H9 (cell line): Measurements from ENCODE around the gene NINL. TPM values are rescaled to one million over a fixed set of nuclear protein-coding genes. Genes with fewer than 3 reads are reported as not detected.

ENCODE experiments used
- DNase-seq: peaks from one replicate; pipeline ENCODE4 v3.0.0-alpha.2; 2017
- H2AFZ ChIP-seq: one replicate; pipeline ENCODE4 v1.6.1; 2013; ENCODE audit warnings: mild to moderate bottlenecking, low read length, control low read depth, moderate library complexity
- H2AK5ac ChIP-seq: 2 replicates; pipeline ENCODE4 v1.6.1; 2013; ENCODE audit warnings: low read length, control low read depth, mixed read lengths; ENCODE audit not compliant: insufficient read length
- H2BK120ac ChIP-seq: one replicate; pipeline ENCODE4 v1.6.1; 2013; ENCODE audit warnings: low read depth, mild to moderate bottlenecking, low read length, control low read depth, inconsistent platforms; ENCODE audit not compliant: poor library complexity, severe bottlenecking
- H2BK12ac ChIP-seq: 2 replicates; pipeline ENCODE4 v1.6.1; 2013; ENCODE audit warnings: low read length, control low read depth, mixed read lengths, low read depth; ENCODE audit not compliant: insufficient read length
- H2BK15ac ChIP-seq: 2 replicates; pipeline ENCODE4 v1.6.1; 2013; ENCODE audit warnings: low read depth, low read length, control low read depth
- H2BK20ac ChIP-seq: one replicate; pipeline ENCODE4 v1.6.1; 2013; ENCODE audit warnings: low read depth, mild to moderate bottlenecking, low read length, control low read depth, inconsistent platforms; ENCODE audit not compliant: poor library complexity, severe bottlenecking
- H2BK5ac ChIP-seq: 2 replicates; pipeline ENCODE4 v1.6.1; 2013; ENCODE audit warnings: low read length, control low read depth, mixed read lengths; ENCODE audit not compliant: insufficient read length
- H3K14ac ChIP-seq: 2 replicates; pipeline ENCODE4 v1.6.1; 2013; ENCODE audit warnings: low read length, control low read depth; ENCODE audit not compliant: insufficient read depth
- H3K18ac ChIP-seq: 2 replicates; pipeline ENCODE4 v1.6.1; 2013; ENCODE audit warnings: low read depth, mild to moderate bottlenecking, mixed read lengths, low read length, control low read depth; ENCODE audit not compliant: insufficient read length
- H3K23ac ChIP-seq: 2 replicates; pipeline ENCODE4 v1.6.1; 2013; ENCODE audit warnings: low read length, control low read depth, mixed read lengths, low read depth; ENCODE audit not compliant: insufficient read length
- H3K23me2 ChIP-seq: 2 replicates; pipeline ENCODE4 v1.6.1; 2013; ENCODE audit warnings: low read depth, mild to moderate bottlenecking, mixed read lengths, low read length, control low read depth; ENCODE audit not compliant: insufficient read length, poor library complexity, severe bottlenecking
- H3K27ac ChIP-seq: 2 replicates; pipeline ENCODE4 v1.5.1; 2013; ENCODE audit warnings: low read length, control low read depth, mixed read lengths, low read depth; ENCODE audit not compliant: insufficient read length
- H3K27me3 ChIP-seq: 2 replicates; pipeline ENCODE4 v1.6.1; 2013; ENCODE audit warnings: low read length, control low read depth, inconsistent platforms; ENCODE audit not compliant: insufficient read depth
- H3K4ac ChIP-seq: 2 replicates; pipeline ENCODE4 v1.6.1; 2013; ENCODE audit warnings: low read depth, mild to moderate bottlenecking, control low read depth, inconsistent platforms, low read length, moderate library complexity
- H3K4me1 ChIP-seq: 2 replicates; pipeline ENCODE4 v1.6.1; 2013; ENCODE audit warnings: low read length, control low read depth, inconsistent platforms; ENCODE audit not compliant: insufficient read depth
- H3K4me2 ChIP-seq: 2 replicates; pipeline ENCODE4 v1.6.1; 2013; ENCODE audit warnings: low read length, control low read depth, mixed read lengths; ENCODE audit not compliant: insufficient read length, insufficient read depth
- H3K56ac ChIP-seq: 2 replicates; pipeline ENCODE4 v1.6.1; 2013; ENCODE audit warnings: low read depth, mild to moderate bottlenecking, mixed read lengths, low read length, control low read depth; ENCODE audit not compliant: insufficient read length
- H3K79me1 ChIP-seq: 2 replicates; pipeline ENCODE4 v1.6.1; 2013; ENCODE audit warnings: low read depth, mild to moderate bottlenecking, moderate library complexity, low read length, control low read depth, inconsistent platforms; ENCODE audit not compliant: insufficient read depth, poor library complexity, severe bottlenecking
- H3K79me2 ChIP-seq: 2 replicates; pipeline ENCODE4 v1.6.1; 2013; ENCODE audit warnings: low read length, control low read depth, inconsistent platforms; ENCODE audit not compliant: insufficient read depth
- H3K9ac ChIP-seq: 2 replicates; pipeline ENCODE4 v1.6.1; 2013; ENCODE audit warnings: low read length, control low read depth, mixed read lengths; ENCODE audit not compliant: insufficient read length; ENCODE audit errors: extremely low read depth
- H3K9me3 ChIP-seq: one replicate; pipeline ENCODE4 v1.6.1; 2013; ENCODE audit warnings: low read depth, low read length, inconsistent platforms; ENCODE audit not compliant: control insufficient read depth
- H3T11ph ChIP-seq: one replicate; pipeline ENCODE4 v1.6.1; 2013; ENCODE audit warnings: mild to moderate bottlenecking, low read length, control low read depth, inconsistent platforms
- H4K20me1 ChIP-seq: one replicate; pipeline ENCODE4 v1.6.1; 2013; ENCODE audit not compliant: control insufficient read depth, insufficient read length, insufficient read depth
- H4K5ac ChIP-seq: 2 replicates; pipeline ENCODE4 v1.6.1; 2013; ENCODE audit warnings: low read depth, mild to moderate bottlenecking, mixed read lengths, low read length, control low read depth; ENCODE audit not compliant: insufficient read length
- H4K8ac ChIP-seq: replicated peaks from 2 replicates; pipeline ENCODE4 v1.6.1; 2013; ENCODE audit warnings: low read length, control low read depth, mixed read lengths, low read depth; ENCODE audit not compliant: insufficient read length
- H4K91ac ChIP-seq: 2 replicates; pipeline ENCODE4 v1.6.1; 2013; ENCODE audit warnings: low read depth, mild to moderate bottlenecking, moderate library complexity, mixed read lengths, low read length, control low read depth; ENCODE audit not compliant: insufficient read length
- H3K27ac Mint-ChIP-seq, 3 experiments: 2 replicates in 2 of 3; 3 replicates in 1 of 3; pipeline ENCODE4 v1.8.0; 2020 to 2021; ENCODE audit warnings: mixed read lengths in 3 of 3, mild to moderate bottlenecking in 1 of 3, moderate library complexity in 1 of 3
- H3K27me3 Mint-ChIP-seq: 2 replicates; pipeline ENCODE4 v1.8.0; 2021; ENCODE audit warnings: low read depth, mild to moderate bottlenecking, moderate library complexity, mixed read lengths
- H3K36me3 Mint-ChIP-seq, 3 experiments: 2 replicates in 2 of 3; 3 replicates in 1 of 3; pipeline ENCODE4 v1.8.0; 2020 to 2021; ENCODE audit warnings: low read depth in 3 of 3, mixed read lengths in 3 of 3; ENCODE audit not compliant: insufficient read depth in 1 of 3
- H3K4me1 Mint-ChIP-seq, 2 experiments: 2 replicates each; pipeline ENCODE4 v1.8.0; 2020; ENCODE audit warnings: mixed read lengths in 2 of 2
- H3K4me3 Mint-ChIP-seq, 2 experiments: 2 replicates in 1 of 2; 3 replicates in 1 of 2; pipeline ENCODE4 v1.8.0; 2020 to 2021; ENCODE audit warnings: mild to moderate bottlenecking in 2 of 2, mixed read lengths in 2 of 2, moderate library complexity in 1 of 2
- H3K9me3 Mint-ChIP-seq, 2 experiments: 2 replicates in 1 of 2; 3 replicates in 1 of 2; pipeline ENCODE4 v1.8.0; 2020; ENCODE audit warnings: mild to moderate bottlenecking in 2 of 2, mixed read lengths in 2 of 2, moderate library complexity in 1 of 2
- WGBS: extraction: QIAGEN DNeasy Blood & Tissue Kit; methylation state at CpG from one replicate; pipeline ENCODE4 v1.1.7; 2013; ENCODE audit warnings: missing lambda C conversion rate, low lambda C conversion rate, mixed read lengths; ENCODE audit not compliant: insufficient read length; ENCODE audit errors: extremely low coverage; 5-methylcytosine and 5-hydroxymethylcytosine counted together
- total RNA-seq: library from RNA; stranded (reverse); gene quantifications from 2 replicates; pipeline ENCODE4 v1.2.1, GENCODE V29; 2021
- TF ChIP-seq, protein P1 (sequence below): fragments of 200-600 bp; sonication (generic); conservative IDR thresholded peaks from 3 replicates; pipeline ENCODE4 v1.8.0; 2021; ENCODE audit warnings: antibody characterized with exemption, mild to moderate bottlenecking

NINL gene
- total RNA-seq, 1 experiment from 2014 or later: 34.3 TPM

DNA sequence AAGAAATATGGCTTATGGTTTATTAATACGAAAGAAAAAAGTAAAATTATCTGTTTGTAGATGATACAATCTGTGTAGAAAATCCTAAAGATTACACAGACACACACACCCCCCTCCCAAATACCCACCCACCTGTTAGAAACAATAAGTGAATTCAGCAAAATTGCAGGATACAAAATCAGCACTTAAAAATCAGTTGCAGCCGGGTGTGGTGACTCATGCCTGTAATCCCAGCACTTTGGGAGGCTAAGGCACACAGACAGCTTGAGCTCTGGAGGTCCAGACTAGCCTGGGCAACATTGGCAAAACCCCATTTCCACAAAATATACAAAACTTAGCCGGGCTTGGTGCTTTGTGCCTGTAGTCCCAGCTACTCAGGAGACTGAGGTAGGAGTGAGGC lies 42.3 kb downstream of the NINL start:
- Histone ChIP-seq H3K27me3 (no peaks in the 10 kb centered on the region), H3K9ac (no peak overlapping the region), H3K79me1 (peaks cover 6% of the 10 kb centered on the region), H2BK20ac (no peak overlapping the region), H4K5ac (no peak overlapping the region), H3K18ac (no peak overlapping the region), H3K4me1 (peaks cover 14% of the 10 kb centered on the region), H2BK5ac (no peak overlapping the region), H3K14ac (no peak overlapping the region), H3K23me2 (no peaks in the 10 kb centered on the region), H3K4me2 (no peak overlapping the region), H3K79me2 (peaks cover 2% of the 10 kb centered on the region; the same call in 1 of the 2 replicates), H3K23ac (no peak overlapping the region), H3T11ph (no peak overlapping the region), H2AK5ac (no peak overlapping the region), H4K20me1 (peaks cover 4% of the 10 kb centered on the region), H2BK12ac (no peak overlapping the region), H4K8ac (no peak overlapping the region), H4K91ac (no peak overlapping the region), H2BK15ac (no peak overlapping the region), H3K56ac (no peak overlapping the region), H3K9me3 (no peaks in the 10 kb centered on the region), H2AFZ (no peak overlapping the region), H3K27ac (no peak overlapping the region), H3K4ac (no peak overlapping the region), H2BK120ac (no peak overlapping the region)
- Mint-ChIP-seq H3K4me3 (no peak overlapping the region), H3K27ac (0 out of 7 replicates have a peak overlapping the region, but pooled peaks of 1 of the 3 experiments have one; percentile 72), H3K36me3 (peaks cover 8 to 12% (median 10%) of the 10 kb centered on the region in 3 experiments; a peak in 5 of 7 replicates), H3K4me1 (peaks cover 65 to 76% of the 10 kb centered on the region in 2 experiments), H3K9me3 (no peaks in the 10 kb centered on the region), H3K27me3 (no peaks in the 10 kb centered on the region)
- TF ChIP-seq, protein P1, sequence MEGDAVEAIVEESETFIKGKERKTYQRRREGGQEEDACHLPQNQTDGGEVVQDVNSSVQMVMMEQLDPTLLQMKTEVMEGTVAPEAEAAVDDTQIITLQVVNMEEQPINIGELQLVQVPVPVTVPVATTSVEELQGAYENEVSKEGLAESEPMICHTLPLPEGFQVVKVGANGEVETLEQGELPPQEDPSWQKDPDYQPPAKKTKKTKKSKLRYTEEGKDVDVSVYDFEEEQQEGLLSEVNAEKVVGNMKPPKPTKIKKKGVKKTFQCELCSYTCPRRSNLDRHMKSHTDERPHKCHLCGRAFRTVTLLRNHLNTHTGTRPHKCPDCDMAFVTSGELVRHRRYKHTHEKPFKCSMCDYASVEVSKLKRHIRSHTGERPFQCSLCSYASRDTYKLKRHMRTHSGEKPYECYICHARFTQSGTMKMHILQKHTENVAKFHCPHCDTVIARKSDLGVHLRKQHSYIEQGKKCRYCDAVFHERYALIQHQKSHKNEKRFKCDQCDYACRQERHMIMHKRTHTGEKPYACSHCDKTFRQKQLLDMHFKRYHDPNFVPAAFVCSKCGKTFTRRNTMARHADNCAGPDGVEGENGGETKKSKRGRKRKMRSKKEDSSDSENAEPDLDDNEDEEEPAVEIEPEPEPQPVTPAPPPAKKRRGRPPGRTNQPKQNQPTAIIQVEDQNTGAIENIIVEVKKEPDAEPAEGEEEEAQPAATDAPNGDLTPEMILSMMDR: no peak
- no CpG with 5 or more reads among the region's 3 CpGs for WGBS
- DNase-seq: no peak
